Stimulated activated CD8-positive, alpha-beta memory T cell treated with anti-CD3 and anti-CD28 coated beads, Interleukin-15, amount 100 ng/mL, for 4 hours (primary cell): Measurements from ENCODE around the gene CELF3.
"Not testable (repeated sequence)": the region's sequence is repeated elsewhere in the genome, so short reads cannot be mapped to it uniquely, and the experiment has no call there.

Experiments used
- DNase-seq, 2 donors: peaks; one replicate each; pipeline ENCODE4 v3.0.0-alpha.2; 2020; ENCODE audit warnings: low read depth in 2 of 2

Gene CELF3

DNA sequence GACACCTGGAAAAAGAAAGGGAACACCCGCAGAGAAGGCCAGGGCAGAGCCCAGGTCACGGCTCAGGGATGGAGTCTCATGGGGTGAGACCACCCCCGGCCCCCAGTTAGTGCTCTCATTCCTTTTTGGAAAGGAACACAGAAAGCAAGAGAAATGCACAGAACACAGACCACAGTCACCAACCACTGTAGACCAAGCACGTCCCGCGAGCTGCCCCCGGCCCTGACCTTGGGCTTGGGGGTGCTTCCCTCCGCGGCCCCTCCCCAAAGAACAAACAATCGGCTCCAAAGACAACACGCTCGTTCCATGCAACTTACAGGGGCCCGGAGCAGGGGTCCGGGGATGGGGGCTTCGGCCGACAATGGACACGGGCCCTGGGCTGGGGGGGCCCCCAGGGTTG, 12.8 kb downstream of the CELF3 start:
- no peak for DNase-seq

DNA sequence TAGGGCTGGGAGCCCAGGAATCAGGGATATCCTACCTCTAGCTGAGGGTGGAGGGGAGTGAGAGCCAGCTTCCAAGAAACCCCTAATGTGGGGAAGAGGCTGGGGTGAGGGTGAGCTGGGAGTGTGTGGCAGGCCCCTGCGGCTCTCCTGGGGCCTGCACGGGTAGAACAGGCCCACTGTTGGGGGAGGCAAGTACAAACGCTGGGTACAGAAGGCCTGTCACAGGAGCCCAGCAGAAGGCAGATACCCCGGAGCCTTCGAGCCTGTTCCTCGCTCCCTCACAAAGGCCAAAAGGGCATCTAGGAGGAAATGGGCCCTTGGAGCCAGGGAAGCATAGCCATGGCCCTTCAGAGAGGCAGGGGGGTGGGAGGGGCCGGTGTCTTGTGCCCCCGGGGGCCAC, 13.7 kb downstream of the CELF3 start:
- no peak for DNase-seq

DNA sequence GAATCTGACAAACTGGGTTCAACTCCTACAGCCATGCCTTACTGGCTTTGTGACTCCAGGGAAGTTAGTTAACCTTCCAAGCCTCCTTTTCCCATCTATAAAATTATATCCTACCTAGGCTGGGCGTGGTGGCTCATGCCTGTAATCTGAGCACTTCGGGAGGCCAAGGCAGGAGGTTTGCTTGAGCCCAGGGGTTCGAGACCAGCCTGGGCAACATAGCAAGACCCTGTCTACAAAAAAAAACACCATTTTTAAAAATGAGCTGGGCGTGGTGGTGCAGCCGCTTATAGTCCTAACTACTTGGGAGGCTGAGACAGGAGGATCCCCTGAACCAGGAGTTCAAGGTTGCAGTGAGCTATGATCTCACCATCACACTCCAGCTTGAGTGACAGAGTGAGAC, 15.1 kb downstream of the CELF3 start:
- DNase-seq, result no peak

DNA sequence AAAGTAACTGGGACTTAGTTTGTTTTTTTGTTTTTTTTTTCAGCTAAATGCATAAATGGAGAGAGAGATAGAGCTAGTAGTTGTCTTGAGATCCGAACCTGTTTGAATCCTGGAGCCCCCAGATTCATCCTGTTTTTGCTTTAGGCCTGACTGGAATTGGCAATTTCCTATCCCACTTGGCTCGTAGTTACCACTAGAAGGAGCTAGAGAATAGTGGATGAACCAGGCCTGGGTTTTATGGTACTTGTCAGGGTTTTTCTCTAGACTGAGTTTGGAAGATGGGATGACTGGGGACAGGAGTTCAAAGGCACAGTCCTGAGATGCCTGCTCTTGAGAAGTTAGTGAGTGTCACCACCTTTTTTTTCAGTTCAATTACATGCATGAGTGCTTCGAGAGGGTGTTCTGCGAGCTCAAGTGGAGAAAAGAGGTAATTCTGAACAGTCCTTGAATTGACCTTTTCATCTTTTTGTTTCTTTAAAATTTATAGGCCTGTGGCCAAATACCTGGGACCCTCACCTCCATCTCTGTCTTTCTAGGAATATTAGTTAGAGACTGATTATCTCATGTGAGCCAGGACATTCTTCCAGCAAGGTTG, 23.4 kb downstream of the CELF3 start:
- no peak for DNase-seq

DNA sequence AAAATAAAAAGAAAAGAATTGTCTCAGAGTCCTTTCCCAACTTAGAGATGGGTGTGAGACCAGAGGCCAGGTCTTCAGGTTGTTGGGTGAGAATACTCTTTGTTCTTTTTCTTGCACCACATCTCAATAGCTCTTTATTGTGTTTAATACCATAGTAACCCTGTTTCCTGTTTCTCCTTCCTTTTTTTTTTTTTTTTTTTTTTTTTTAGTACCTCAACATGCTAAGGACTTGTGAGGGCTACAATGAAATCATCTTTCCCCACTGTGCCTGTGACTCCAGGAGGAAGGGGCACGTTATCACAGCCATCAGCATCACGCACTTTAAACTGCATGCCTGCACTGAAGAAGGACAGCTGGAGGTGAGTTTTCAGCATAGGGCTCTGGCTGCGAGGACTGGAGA, 24.4 kb downstream of the CELF3 start:
- no peak for DNase-seq

DNA sequence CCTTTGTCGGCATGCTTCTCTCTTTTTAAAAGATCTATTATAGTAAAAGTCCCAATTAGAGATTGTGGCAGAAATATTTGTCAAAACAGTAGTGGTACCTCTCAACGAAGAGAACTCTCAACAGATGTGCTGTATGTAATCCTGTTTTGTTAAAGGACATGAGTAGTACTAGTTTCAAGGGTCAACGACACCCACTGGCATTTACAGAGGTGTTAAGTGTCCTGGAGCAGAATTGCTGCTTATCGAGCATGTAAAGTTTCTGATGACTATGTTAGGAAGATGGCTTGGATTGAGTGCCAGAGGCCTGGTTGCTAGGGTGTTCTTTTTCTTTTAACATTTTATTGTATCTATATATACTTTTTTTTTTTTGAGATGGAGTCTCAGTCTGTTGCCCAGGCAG, 27.1 kb downstream of the CELF3 start:
- DNase-seq, result no peak

DNA sequence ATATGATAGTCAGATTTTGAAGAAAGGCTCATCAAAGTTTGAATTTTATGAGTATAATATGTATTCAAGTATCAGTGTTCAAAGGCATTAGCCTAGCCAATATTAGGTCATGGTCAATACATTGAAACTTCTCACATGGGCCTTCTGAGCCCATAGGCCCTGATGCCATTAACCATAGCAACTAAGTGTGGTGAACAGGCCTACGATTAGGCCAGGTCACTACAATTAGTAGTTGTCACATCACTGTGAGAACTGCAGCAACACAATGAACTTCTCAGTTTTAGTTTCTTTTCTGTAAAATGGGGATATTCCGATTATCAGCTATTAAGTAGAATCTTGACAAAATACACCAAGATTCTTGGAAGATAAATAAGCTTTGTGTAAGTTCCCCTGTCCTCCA, 30.0 kb downstream of the CELF3 start:
- DNase-seq, result no peak

DNA sequence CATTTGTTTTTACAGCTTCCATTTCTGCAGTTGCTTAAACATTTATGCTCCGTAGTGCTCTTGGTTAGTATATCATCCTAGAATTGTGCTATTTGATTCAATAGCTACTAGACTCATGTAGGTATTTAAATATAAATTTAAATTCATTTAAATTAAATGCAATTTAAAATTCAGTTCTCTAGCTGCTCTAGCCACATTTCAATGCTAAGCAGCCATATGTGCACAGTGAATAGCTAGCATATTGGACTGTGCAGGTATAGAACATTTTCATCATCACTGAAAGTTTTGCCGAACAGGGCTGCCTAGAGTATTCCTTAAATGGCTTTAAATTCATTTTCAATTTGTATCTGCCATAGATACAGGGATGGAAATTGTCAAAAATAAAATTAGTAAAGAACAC, 32.5 kb downstream of the CELF3 start:
- no peak for DNase-seq

DNA sequence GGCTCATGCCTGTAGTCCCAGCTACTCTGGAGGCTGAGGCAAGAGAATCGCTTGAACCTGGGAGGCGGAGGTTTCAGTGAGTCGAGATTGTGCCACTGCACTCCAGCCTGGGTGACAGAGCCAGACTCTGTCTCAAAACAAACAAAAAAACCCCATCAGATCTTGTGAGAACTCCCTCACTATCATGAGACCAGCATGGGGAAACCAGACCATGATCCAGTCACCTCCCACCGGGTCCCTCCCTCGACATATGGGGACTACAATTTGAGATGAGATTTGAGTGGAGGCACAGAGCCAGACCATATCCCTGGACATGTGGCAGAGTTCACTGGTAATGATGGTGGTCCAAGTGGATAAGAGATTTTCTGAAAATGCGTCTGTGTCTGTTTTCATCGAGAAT, 33.7 kb downstream of the CELF3 start:
- DNase-seq, result not testable (repeated sequence)

DNA sequence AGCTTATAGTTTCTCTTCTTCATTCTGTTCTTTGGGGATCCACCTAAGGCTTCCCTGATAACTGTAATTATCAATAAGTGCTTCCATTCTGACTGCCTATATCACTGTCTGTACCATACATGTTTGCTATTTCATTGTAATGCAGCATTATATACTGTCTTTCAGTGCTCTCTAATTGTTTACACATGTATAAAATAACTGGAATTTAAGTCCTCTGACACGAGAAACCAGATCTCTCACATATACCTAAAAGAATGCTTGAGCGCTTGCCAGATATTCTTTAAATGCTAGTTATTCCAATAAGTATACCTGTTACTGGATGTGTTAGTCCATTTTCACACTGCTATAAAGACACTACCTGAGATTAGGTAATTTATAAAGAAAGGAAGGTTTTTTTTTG, 34.7 kb downstream of the CELF3 start:
- DNase-seq, result no peak

DNA sequence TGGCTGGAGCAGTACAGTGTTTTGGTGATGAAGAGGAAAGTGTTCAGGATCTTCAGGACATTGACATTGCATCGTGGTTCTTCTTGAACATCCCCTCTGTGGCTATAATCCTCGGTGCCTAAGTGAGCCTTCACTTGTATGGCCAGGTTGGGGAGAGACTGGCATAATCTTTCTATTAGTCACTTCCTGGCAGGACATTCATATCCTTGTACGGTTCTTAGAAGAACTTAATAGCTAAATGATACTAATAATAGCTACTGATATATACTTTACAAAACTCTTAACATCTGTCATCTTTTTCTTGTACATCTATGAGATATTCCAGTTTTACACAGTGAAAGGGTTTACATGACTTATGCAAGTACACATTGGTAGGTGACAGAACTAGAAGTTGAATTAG, 35.8 kb downstream of the CELF3 start:
- no peak for DNase-seq

DNA sequence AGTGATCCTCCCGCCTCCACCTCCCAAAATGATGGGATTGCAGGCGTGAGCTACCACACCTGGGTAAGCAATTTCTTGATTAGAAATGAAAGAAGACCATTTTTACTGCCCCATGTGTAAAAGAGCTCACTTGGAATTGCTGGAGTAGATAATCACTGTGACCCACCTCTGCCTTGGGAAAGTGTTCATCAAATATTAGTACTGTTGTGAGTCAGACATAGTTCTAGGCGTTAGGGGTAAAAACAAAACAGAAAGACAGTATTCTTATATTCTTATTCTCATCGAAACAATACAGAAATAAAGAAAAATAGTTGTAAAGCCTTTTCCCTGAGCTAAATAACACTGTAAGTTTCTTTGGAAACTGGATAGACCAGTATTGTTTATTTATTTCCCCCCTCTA, 36.2 kb downstream of the CELF3 start:
- DNase-seq, result no peak

DNA sequence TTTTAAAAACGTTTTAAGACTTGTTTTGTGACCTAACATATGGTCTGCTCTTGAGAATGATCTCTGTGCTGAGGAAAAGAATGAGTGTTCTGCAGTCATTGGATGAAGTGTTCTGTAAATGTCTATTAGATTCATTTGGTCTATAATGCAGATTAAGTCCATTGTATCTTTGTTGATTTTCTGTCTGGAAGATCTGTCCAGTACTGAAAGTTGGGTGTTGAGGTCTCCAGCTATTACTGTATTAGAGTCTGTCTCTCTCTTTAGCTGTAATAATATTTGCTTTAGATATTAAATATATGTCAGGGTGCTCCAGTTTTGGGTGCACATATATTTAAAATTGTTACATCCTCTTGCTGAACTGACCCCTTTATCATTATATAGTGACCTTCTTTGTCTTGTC, 43.2 kb downstream of the CELF3 start:
- no peak for DNase-seq

DNA sequence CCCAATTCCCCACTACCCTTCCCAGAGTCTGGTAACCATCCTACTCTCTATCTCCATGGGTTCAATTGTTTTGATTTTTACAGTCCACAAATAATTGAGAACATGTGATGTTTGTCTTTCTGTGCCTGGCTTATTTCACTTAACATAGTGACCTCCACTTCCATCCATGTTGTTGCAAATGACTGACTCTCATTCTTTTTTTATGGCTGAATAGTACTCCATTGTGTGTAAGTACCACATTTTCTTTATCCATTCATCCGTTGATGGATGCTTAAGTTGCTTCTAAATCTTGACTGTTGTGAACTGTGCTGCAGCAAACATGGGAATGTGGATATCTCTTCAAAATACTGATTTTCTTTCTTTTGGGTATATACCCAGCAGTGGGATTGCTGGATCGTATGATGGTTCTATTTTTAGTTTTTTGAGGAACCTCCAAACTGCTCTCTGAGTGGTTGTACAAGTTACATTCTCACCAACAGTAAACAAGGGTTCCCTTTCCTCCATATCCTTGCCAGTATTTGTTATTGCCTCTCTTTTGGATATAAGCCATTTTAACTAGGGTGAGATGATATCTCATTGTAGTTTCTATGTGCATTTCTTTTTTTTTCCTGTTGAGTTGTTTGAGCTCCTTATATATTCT, 46.4 kb downstream of the CELF3 start:
- not testable (repeated sequence) for DNase-seq

DNA sequence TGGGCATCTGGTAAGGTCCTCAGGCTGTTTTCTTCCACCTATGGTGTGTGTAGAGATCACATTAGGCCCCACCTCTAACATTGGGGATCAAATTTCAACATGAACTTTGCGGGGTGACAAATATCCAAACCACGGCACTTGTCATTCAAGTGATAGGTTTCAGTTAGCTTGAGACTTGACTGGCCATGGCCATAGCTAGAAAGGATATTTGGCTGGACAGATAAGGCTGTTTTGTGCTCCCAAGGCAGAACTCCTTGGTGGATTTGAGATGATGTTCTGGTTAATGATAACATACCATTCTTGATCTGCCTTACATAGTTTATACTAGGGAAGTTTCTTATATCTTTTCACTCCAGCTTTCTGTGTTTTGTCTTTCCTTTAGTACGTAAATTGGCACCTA, 48.5 kb downstream of the CELF3 start:
- no peak for DNase-seq

DNA sequence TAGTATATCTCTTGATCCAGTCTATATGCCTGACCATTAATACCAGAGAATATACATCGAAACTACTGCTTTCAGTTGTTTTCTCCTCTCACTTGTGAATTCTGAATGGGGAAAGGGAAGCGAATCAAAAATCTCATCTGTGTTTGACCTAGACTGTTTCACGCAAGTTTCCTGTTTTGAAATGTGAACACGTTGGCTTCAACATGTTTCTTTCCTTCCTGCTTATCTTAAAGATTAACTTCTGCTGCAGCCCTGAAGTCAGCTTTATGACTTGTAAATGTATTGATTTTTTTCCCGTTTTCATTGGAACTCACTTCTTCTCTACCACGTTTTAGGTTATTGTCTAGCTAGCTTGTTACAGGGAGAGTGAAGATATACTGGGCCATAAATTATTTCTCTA, 54.9 kb downstream of the CELF3 start:
- no peak for DNase-seq

DNA sequence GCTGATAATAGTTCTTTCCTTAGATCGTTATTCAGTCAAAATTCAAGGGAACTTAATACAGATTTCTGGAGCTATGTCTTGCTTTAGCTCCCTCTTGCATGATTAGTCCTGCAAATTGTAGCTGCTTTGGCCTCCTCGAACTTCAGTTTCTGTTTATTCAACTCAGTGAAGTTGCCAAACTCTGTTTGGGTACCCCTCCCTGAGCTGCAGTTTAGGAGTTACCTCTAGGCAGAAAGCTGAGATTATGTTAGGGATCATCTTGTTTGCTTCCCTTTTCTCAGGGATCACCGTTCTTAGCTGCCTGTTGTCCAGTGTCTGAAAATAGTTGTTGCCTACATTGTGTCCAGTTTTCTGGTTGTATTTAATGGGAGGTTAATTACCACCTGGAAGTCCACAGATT, 61.2 kb downstream of the CELF3 start:
- no peak for DNase-seq

DNA sequence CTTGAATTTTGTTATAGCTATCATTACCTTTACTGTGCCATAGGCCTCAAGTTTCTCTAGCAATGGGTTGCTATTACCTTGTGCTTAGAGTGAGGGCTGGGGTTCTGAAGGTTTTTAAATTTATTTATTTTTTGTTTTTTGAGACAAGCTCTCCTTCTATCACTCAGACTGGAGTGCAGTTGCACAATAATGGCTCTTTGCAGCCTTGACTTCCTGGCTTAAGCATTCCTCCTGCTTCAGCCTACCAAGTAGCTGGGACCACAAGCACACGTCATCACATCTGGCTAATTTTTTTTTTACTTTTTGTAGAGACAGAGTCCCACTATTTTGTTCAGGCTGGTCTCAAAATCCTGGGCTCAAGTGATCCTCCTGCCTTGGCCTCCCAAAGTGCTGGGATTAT, 63.2 kb downstream of the CELF3 start:
- no peak for DNase-seq
